Coronary artery (tissue), 2 donors: ENCODE results near the gene ATF3.

Experiments
- DNase-seq: peaks from one replicate; pipeline ENCODE4 v3.0.0-alpha.2; 2017; ENCODE audit warnings: low spot score
- H3K27ac ChIP-seq, 2 donors: fragments of 200-600 bp; sonication (generic); one replicate each; pipeline ENCODE4 v1.5.1; 2016 to 2019
- H3K4me3 ChIP-seq: fragments of 200-600 bp; sonication (generic); 2 replicates; pipeline ENCODE4 v1.5.1; 2016; ENCODE audit warnings: mild to moderate bottlenecking, moderate library complexity
- TF ChIP-seq, protein P1 (sequence below): fragments of 200-600 bp; sonication (generic); IDR thresholded peaks from one replicate; pipeline ENCODE4 v1.5.1; 2019; ENCODE audit warnings: antibody characterized with exemption

ATF3 gene

DNA sequence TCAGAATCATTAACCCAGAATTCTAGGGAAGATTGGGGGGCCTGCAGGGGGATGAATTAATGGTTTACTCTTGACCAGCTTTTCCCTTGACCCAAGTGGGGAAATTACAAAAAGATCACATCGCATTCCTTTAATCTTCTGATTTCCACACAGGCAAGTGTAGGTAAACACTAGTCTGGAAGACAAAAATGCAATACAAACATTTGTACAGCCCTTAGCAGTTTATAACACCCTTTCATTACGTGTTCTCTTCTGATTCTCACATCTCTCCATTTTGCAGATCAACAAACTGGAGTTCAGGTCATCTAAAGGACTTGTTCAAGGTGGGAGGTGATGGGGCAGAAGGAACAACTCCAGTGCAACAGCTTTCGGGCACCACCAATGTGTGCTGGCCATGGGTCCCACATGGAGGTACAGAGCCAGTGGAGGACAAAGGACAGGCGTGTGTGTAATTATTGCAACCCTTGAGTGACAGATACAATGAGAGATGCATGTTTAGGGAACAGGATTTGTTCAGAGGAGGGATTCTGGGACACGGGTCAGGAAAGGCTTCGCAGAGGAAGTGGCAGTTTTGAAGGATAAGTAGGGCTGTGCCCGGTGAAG lies 20.4 kb downstream of the ATF3 start:
- no peak for DNase-seq
- Histone ChIP-seq H3K4me3 (no peak overlapping the region), H3K27ac (no peak overlapping the region)
- TF ChIP-seq, protein P1, sequence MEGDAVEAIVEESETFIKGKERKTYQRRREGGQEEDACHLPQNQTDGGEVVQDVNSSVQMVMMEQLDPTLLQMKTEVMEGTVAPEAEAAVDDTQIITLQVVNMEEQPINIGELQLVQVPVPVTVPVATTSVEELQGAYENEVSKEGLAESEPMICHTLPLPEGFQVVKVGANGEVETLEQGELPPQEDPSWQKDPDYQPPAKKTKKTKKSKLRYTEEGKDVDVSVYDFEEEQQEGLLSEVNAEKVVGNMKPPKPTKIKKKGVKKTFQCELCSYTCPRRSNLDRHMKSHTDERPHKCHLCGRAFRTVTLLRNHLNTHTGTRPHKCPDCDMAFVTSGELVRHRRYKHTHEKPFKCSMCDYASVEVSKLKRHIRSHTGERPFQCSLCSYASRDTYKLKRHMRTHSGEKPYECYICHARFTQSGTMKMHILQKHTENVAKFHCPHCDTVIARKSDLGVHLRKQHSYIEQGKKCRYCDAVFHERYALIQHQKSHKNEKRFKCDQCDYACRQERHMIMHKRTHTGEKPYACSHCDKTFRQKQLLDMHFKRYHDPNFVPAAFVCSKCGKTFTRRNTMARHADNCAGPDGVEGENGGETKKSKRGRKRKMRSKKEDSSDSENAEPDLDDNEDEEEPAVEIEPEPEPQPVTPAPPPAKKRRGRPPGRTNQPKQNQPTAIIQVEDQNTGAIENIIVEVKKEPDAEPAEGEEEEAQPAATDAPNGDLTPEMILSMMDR = no peak

DNA sequence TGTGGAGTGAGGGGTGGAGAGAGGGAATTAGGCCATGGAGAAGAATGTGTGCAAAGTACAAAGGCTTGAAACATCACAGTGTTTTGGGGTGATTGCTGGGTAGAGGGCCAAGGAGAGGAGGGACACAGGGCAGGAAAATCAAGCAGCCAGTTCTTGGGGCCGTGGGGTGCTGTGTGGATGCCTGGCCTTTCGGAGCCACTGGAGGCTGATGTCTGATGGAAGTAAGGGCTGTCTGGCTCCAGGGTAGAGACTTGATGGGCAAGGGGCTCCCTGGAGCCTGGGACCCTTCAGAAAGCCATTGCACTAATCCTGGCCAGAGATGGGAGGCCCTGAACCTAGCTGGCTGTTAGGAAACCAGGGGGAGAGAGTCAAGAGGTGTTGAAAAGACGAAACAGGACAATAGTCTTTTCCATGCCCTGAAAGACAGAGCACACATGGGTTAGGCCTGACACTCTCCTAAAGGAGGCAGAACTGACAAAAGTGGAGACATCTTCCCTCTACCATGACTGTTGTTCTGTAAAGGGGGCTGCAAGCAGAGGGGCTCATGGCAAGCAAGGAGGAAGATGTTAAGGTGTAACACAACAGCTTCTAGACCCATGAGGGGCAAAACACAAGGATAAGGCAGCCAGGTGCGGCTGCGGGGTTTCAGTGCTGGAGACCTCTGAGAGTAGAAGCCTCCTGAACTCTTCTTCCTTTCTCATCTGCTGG lies 21.0 kb downstream of the ATF3 start:
- Histone ChIP-seq H3K4me3 (no peak overlapping the region), H3K27ac (no peak overlapping the region)
- DNase-seq = no peak
- TF ChIP-seq, protein P1 = no peak

DNA sequence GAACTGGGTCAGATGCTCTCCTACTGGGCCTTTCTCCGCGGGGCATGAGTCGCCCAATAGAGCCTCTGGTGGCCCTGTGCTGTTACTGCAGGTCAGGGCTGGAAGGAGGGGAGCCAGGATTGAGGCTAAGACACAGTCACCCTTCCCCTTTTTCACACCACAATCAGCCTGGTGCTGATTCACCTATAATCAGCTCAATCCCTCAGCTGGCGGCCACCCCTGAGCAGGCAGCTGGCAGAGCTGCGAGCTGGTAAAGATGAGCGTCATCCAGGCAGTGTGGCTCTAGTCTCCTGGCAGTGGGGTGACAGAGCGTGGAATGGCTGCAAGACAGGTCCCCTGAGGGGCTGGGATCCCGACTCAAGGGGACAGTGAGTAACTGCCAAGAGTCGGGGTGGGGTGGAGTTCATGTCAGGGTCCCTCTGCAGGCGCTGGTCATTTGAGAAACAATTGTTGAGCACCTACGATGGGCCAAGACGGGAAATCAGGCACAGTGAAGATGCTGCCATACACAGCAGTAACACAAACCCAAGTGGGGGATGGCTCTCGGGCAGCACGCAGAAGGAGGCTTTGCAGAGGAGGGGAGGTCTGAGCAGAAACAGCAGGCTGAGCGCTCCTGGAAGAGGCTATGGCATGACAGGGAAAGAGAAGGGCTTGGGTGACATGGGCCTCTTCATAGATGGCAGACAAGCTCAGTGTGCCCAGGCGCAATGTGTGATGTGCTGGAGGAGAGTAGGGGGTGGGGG lies 21.8 kb downstream of the ATF3 start:
- TF ChIP-seq, protein P1 = peak; percentile 85
- H3K27ac ChIP-seq = no peak overlapping the region
- H3K4me3 ChIP-seq = no peak overlapping the region
- DNase-seq = no peak

DNA sequence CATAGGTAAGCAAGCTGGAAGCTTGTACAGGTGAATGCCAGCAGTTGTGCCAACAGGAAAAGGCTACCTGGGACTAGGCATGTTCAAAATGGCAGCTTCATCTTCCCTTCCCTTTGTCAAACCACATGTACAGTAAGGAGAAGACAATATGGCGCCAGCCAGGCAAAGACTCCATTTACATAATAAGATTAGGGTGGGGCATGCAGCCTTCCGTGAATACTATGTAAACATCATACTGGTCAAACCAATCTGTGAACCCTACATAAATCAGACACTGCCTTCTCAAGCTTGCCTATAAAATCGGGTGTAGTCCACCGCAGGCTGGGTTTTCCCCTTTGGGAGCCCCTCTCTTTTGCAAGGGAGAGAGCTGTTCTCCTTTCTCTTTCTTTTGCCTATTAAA lies 24.6 kb downstream of the ATF3 start:
- DNase-seq = no peak
- no peak overlapping the region for H3K27ac ChIP-seq
- TF ChIP-seq, protein P1 = no peak
- no peak overlapping the region for H3K4me3 ChIP-seq

DNA sequence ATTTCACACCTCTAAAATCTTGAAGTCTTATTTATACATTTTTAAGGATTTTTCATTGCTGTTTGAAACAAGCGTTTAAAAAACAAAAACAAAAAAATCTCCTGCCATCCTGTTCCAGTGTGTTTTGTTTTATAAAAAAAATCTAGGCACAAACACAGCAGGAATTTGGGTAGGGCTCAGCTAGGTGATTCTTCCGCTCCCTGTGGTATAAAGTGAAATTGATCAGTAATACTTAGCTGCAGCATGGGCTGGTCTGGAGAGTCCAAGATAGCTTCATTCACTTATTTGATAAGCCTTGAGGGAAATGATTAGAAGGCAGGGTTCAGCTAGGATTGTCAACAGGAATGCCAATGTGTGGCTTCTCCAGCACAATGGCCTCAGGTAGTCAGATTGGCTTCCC lies 25.7 kb downstream of the ATF3 start:
- Histone ChIP-seq H3K27ac (peak overlapping the region in 1 of 2 donors; percentile 76), H3K4me3 (no peak overlapping the region)
- DNase-seq = no peak
- TF ChIP-seq, protein P1 = no peak

DNA sequence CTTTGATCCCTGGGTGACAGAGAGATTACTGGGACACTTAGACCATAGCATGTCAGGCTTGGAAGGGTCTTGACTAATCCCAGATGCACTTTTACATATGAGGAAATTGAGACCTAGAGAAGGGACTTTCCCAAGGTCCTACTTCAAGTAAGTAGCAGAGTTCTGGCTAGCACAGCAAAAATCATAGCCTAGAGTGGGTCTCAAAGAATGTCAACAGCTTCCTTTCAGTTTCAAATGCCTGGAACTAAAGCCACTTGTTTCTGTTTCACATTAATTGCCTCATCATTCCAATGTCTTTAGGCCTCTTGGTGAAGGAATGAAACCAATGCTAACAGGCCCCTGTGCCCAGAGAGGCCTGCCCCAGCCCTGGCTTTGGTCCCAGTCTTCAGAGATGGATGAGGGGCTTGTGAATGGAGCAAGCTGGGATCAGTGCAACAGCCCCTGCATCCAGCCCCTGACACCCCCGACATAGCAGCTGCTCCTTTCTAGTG lies 26.6 kb downstream of the ATF3 start:
- Histone ChIP-seq H3K27ac (peak overlapping the region; percentile 72 to 76), H3K4me3 (no peak overlapping the region)
- TF ChIP-seq, protein P1 = no peak
- no peak for DNase-seq
